Ishikawa (cell line): Measurements from ENCODE around the gene PDP2.

Source experiments
- CEBPB ChIP-seq: IDR thresholded peaks from 2 replicates; pipeline ENCODE4 v1.6.1; 2012
- CREB1 ChIP-seq: IDR thresholded peaks from 2 replicates; pipeline ENCODE4 v1.6.1; 2012; ENCODE audit warnings: low read depth
- EGR1 ChIP-seq: IDR thresholded peaks from 2 replicates; pipeline ENCODE4 v1.6.1; 2012
- EP300 ChIP-seq: IDR thresholded peaks from 2 replicates; pipeline ENCODE4 v1.6.1; 2012; ENCODE audit warnings: borderline replicate concordance
- FOXM1 ChIP-seq: IDR thresholded peaks from 2 replicates; pipeline ENCODE4 v1.6.1; 2012; ENCODE audit warnings: low read depth, borderline replicate concordance
- NFIC ChIP-seq: IDR thresholded peaks from 2 replicates; pipeline ENCODE4 v1.6.1; 2012
- RAD21 ChIP-seq: IDR thresholded peaks from 2 replicates; pipeline ENCODE4 v1.6.1; 2012; ENCODE audit warnings: low read depth
- TAF1 ChIP-seq: IDR thresholded peaks from 2 replicates; pipeline ENCODE4 v1.6.1; 2012; ENCODE audit warnings: low read depth, mild to moderate bottlenecking
- TCF12 ChIP-seq: IDR thresholded peaks from 2 replicates; pipeline ENCODE4 v1.6.1; 2012; ENCODE audit warnings: low read depth
- TEAD4 ChIP-seq: IDR thresholded peaks from 2 replicates; pipeline ENCODE4 v1.6.1; 2012
- YY1 ChIP-seq: IDR thresholded peaks from 2 replicates; pipeline ENCODE4 v1.6.1; 2012; ENCODE audit warnings: low read depth
- ZBTB7A ChIP-seq: IDR thresholded peaks from 2 replicates; pipeline ENCODE4 v1.6.1; 2012; ENCODE audit warnings: low read depth
- TF ChIP-seq, protein P1 (sequence below): IDR thresholded peaks from 2 replicates; pipeline ENCODE4 v1.6.1; 2012
- TF ChIP-seq, protein P2 (sequence below): IDR thresholded peaks from 2 replicates; pipeline ENCODE4 v1.6.1; 2012; ENCODE audit warnings: low read depth, mild to moderate bottlenecking
- TF ChIP-seq, protein P3 (sequence below): IDR thresholded peaks from 2 replicates; pipeline ENCODE4 v1.6.1; 2012

Gene PDP2

DNA sequence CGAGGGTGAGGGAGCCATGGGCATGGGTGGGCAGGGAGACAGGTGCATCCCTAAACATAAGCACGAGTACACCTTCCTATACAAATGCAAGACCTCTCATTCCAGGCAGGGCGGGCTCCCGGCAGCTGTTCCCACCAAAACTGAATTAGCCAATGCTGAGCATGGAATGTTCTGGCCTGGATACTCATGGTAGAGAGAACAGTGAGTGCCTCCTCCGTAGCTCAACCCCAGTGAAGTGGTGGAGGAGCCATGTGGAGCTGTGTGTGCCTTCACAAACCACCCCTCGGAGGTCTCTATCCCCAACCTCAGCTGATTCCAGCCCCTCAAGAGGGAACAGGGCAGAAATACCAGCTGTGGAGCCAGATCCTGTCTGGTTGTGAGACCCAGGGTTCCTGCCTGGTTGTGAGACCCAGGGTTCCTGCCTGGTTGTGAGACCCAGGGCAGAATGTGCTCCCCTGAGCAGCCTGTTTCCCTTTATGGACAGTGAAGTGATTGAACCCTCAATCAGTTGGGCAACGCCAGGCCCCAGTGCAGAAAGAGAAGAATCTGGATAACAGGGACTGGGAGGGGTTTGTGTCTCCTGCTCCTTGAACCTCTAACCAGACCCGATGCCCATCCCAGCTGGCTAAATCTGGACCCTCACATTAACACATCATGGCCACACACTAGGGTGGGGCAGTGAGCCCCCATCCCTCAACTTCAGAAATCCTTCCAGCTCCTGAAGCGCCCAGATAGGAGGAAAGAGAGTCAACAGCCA, 40.8 kb downstream of the PDP2 start:
- TF ChIP-seq RAD21 (no peak), FOXM1 (no peak), YY1 (no peak), CEBPB (no peak), ZBTB7A (no peak), TAF1 (no peak), TEAD4 (no peak), EP300 (no peak), EGR1 (no peak)
- TF ChIP-seq, protein P1, sequence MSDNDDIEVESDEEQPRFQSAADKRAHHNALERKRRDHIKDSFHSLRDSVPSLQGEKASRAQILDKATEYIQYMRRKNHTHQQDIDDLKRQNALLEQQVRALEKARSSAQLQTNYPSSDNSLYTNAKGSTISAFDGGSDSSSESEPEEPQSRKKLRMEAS = no peak
- TF ChIP-seq, protein P2, sequence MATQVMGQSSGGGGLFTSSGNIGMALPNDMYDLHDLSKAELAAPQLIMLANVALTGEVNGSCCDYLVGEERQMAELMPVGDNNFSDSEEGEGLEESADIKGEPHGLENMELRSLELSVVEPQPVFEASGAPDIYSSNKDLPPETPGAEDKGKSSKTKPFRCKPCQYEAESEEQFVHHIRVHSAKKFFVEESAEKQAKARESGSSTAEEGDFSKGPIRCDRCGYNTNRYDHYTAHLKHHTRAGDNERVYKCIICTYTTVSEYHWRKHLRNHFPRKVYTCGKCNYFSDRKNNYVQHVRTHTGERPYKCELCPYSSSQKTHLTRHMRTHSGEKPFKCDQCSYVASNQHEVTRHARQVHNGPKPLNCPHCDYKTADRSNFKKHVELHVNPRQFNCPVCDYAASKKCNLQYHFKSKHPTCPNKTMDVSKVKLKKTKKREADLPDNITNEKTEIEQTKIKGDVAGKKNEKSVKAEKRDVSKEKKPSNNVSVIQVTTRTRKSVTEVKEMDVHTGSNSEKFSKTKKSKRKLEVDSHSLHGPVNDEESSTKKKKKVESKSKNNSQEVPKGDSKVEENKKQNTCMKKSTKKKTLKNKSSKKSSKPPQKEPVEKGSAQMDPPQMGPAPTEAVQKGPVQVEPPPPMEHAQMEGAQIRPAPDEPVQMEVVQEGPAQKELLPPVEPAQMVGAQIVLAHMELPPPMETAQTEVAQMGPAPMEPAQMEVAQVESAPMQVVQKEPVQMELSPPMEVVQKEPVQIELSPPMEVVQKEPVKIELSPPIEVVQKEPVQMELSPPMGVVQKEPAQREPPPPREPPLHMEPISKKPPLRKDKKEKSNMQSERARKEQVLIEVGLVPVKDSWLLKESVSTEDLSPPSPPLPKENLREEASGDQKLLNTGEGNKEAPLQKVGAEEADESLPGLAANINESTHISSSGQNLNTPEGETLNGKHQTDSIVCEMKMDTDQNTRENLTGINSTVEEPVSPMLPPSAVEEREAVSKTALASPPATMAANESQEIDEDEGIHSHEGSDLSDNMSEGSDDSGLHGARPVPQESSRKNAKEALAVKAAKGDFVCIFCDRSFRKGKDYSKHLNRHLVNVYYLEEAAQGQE = no peak

DNA sequence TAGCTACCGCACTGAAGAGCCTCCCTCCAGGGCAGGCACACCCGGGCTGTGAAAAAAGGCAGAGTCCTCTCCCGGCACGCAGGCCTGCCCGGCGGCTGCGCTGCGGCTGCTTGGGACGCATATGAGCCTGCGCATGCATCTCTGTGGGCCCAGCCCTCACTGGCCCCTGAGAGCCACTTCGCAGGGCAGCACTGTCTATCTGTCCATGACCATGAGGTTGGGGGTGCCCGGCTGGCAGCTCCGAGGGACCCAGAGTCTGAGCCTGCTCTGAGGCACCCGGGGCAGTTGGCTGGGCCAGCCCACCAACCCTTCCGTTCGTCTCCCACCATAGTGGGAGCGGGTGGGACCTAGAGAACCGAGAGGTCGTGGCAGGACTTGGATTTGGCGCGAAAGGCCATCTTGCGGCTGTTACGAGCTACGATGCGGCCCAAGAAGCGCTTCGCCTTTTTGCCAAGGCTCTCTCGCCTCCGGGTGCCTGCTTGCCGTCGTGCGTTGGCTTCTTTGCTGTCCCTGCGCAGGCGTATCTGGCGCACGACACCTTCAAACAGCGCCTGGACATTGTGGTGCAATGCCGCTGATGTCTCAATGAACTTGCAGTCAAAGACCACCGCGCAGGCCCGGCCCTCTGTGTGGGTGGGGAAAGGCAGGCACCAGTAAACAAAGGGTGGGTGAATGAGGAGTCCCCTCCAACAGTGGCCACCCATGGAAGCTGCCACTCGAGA, 41.6 kb downstream of the PDP2 start:
- no peak for TF ChIP-seq TCF12
- no peak for TF ChIP-seq ZBTB7A
- TF ChIP-seq, protein P3, sequence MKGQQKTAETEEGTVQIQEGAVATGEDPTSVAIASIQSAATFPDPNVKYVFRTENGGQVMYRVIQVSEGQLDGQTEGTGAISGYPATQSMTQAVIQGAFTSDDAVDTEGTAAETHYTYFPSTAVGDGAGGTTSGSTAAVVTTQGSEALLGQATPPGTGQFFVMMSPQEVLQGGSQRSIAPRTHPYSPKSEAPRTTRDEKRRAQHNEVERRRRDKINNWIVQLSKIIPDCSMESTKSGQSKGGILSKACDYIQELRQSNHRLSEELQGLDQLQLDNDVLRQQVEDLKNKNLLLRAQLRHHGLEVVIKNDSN = no peak
- TF ChIP-seq, protein P1 = no peak
- no peak for TF ChIP-seq EP300
- TF ChIP-seq, protein P2 = no peak
- no peak for TF ChIP-seq EGR1

DNA sequence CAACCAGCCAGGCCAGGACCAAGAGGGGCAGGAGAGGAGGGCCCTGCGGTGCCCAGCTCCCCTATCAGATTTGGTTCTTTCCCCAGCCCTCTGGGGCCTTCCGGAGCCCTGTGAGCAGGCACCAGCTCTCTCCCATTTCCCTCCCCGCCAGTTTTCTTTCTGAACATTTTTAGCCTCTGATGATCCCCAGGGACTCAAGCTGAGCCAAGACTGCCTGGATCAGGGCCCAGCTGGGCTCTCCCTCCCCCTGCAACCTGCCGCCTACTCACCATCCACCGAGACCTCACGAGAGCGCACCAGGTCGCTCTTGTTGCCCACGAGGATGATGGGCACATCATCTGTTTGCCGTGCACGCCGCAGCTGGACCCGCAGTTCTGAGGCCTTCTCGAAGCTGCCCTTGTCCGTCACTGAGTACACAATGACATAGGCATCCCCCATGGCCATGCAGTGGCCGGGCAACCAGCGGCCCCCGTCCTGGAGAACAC, 43.0 kb downstream of the PDP2 start:
- no peak for TF ChIP-seq EP300

DNA sequence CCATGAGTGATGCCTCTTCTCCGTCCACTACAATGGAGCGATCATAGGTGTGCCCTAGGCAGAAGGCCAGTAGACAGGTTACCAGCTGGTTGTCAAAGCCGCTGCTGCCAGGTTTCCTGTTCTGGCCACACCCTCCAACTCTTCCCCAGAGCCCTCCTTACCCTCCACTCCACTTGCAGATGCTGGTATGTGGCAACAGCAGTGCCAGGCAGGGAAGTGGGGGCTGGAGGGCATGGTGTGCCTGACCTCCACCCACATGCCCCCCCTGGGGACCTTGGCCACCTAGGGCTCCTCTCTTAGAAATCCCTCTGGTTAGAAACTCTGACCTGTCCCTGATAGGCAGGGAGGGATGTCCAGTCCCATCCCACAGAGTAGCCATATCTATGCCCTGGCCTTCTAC, 43.6 kb downstream of the PDP2 start:
- TF ChIP-seq, protein P2 = no peak
- TF ChIP-seq CEBPB (no peak), NFIC (no peak), TAF1 (no peak), RAD21 (no peak), YY1 (no peak), EGR1 (no peak), ZBTB7A (no peak), TCF12 (no peak), TEAD4 (no peak), EP300 (no peak), FOXM1 (no peak), CREB1 (no peak)
- TF ChIP-seq, protein P3 = no peak
- TF ChIP-seq, protein P1 = no peak
